GM12865 (cell line): ENCODE data around the gene RBL1.

Experiments
- DNase-seq: peaks from one replicate; pipeline ENCODE4 v3.0.0; 2010; ENCODE audit warnings: low read depth
- H3K4me3 ChIP-seq: 2 replicates; pipeline ENCODE4 v1.5.1; 2011; ENCODE audit warnings: mild to moderate bottlenecking, low read depth, low read length, control low read depth
- CTCF ChIP-seq: IDR thresholded peaks from 2 replicates; pipeline ENCODE4 v1.5.1; 2011; ENCODE audit warnings: low read length, control low read depth, low read depth, inconsistent platforms; ENCODE audit not compliant: insufficient read depth; ENCODE audit errors: missing control alignments

Gene RBL1

GRCh38 chr20:37123441-37123840 lies 27.6 kb upstream of the RBL1 start:
- no peak for TF ChIP-seq CTCF
- no peak for DNase-seq
- H3K4me3 ChIP-seq, result no peak overlapping the region

GRCh38 chr20:37120497-37120896 lies 24.7 kb upstream of the RBL1 start:
- no peak for TF ChIP-seq CTCF
- H3K4me3 ChIP-seq, result no peak overlapping the region
- no peak for DNase-seq

GRCh38 chr20:37119356-37120036 lies 23.7 kb upstream of the RBL1 start:
- no peak for DNase-seq
- TF ChIP-seq CTCF, result no peak
- no peak overlapping the region for H3K4me3 ChIP-seq

- H3K4me3 ChIP-seq, result no peak overlapping the region
- no peak for DNase-seq
- TF ChIP-seq CTCF, result no peak
Observed at GRCh38 chr20:37114012-37114411, 18.2 kb upstream of the RBL1 start.

- no peak for TF ChIP-seq CTCF
- no peak overlapping the region for H3K4me3 ChIP-seq
- DNase-seq, result no peak
Observed at GRCh38 chr20:37111926-37112455, 16.2 kb upstream of the RBL1 start.

- DNase-seq, result no peak
Observed at GRCh38 chr20:37108676-37109075, 12.9 kb upstream of the RBL1 start.

More at GRCh38 chr20:37108676-37109075, 12.9 kb upstream of the RBL1 start:
- TF ChIP-seq CTCF, result no peak
- H3K4me3 ChIP-seq, result no peak overlapping the region
